ENCODE measurements around the gene CAMSAP2.
"Not testable (repeated sequence)": the region's sequence is repeated elsewhere in the genome, so short reads cannot be mapped to it uniquely, and the experiment has no call there.

The CAMSAP2 gene

GRCh38 chr1:200805719-200806118 is 67.0 kb downstream of the CAMSAP2 start:
- no peak overlapping the region for H3K9ac ChIP-seq (ENCODE audit: low read depth, low read length, poor library complexity, severe bottlenecking)
- no peak for TF ChIP-seq EZH2phosphoT487 (IDR thresholded peaks at IDR 0.05; ENCODE audit: borderline replicate concordance)
- TF ChIP-seq CTCF (conservative IDR thresholded peaks at IDR 0.05; ENCODE audit: low read length): no peak
- H3F3A ChIP-seq (ENCODE audit: low read depth): no peaks in the 10 kb centered on the region
- no peaks in the 10 kb centered on the region for H3K4me1 ChIP-seq (ENCODE audit: insufficient read depth, low read length, poor library complexity, severe bottlenecking)
- no peaks in the 10 kb centered on the region for H4K20me1 ChIP-seq (ENCODE audit: insufficient read depth, low read length, poor library complexity, severe bottlenecking)
- no peak overlapping the region for H3K4me2 ChIP-seq (ENCODE audit: low read depth, low read length, poor library complexity, severe bottlenecking)
- H3K79me2 ChIP-seq (ENCODE audit: insufficient read depth, low read length): no peaks in the 10 kb centered on the region
- no peaks in the 10 kb centered on the region for H3K9me3 ChIP-seq (ENCODE audit: insufficient read depth, low read depth, low read length)
- H2AFZ ChIP-seq (ENCODE audit: low read length): no peak overlapping the region
- H3K9me2 ChIP-seq (replicated peaks; ENCODE audit: low read depth, low read length): no peaks in the 10 kb centered on the region
- H3K36me3 ChIP-seq (ENCODE audit: insufficient read depth, low read length): no peaks in the 10 kb centered on the region
- H3K27me3 ChIP-seq (ENCODE audit: insufficient read depth, low read length, poor library complexity, severe bottlenecking): no peaks in the 10 kb centered on the region
- H3K4me3 ChIP-seq (ENCODE audit: low read length, poor library complexity, severe bottlenecking): no peak overlapping the region

- H4K20me1 ChIP-seq (ENCODE audit: insufficient read depth, low read length, poor library complexity, severe bottlenecking): no peaks in the 10 kb centered on the region
- no peaks in the 10 kb centered on the region for H3K4me1 ChIP-seq (ENCODE audit: insufficient read depth, low read length, poor library complexity, severe bottlenecking)
- no peaks in the 10 kb centered on the region for H3K36me3 ChIP-seq (ENCODE audit: insufficient read depth, low read length)
- no peak for TF ChIP-seq EZH2phosphoT487 (IDR thresholded peaks at IDR 0.05; ENCODE audit: borderline replicate concordance)
- TF ChIP-seq CTCF (conservative IDR thresholded peaks at IDR 0.05; ENCODE audit: low read length): no peak
- H3K4me2 ChIP-seq (ENCODE audit: low read depth, low read length, poor library complexity, severe bottlenecking): no peak overlapping the region
- no peaks in the 10 kb centered on the region for H3K79me2 ChIP-seq (ENCODE audit: insufficient read depth, low read length)
- no peaks in the 10 kb centered on the region for H3K9me2 ChIP-seq (replicated peaks; ENCODE audit: low read depth, low read length)
- no peaks in the 10 kb centered on the region for H3K9me3 ChIP-seq (ENCODE audit: insufficient read depth, low read depth, low read length)
- H3K27me3 ChIP-seq (ENCODE audit: insufficient read depth, low read length, poor library complexity, severe bottlenecking): no peaks in the 10 kb centered on the region
- no peaks in the 10 kb centered on the region for H3F3A ChIP-seq (ENCODE audit: low read depth)
- no peak overlapping the region for H3K9ac ChIP-seq (ENCODE audit: low read depth, low read length, poor library complexity, severe bottlenecking)
- no peak overlapping the region for H2AFZ ChIP-seq (ENCODE audit: low read length)
- H3K4me3 ChIP-seq (ENCODE audit: low read length, poor library complexity, severe bottlenecking): no peak overlapping the region
Observed at GRCh38 chr1:200808846-200809245, 70.2 kb downstream of the CAMSAP2 start.

GRCh38 chr1:200811704-200812103 is 73.0 kb downstream of the CAMSAP2 start:
- no peak overlapping the region for H3K9ac ChIP-seq (ENCODE audit: low read depth, low read length, poor library complexity, severe bottlenecking)
- no peak overlapping the region for H2AFZ ChIP-seq (ENCODE audit: low read length)
- no peaks in the 10 kb centered on the region for H3F3A ChIP-seq (ENCODE audit: low read depth)
- no peaks in the 10 kb centered on the region for H3K36me3 ChIP-seq (ENCODE audit: insufficient read depth, low read length)
- H3K4me1 ChIP-seq (ENCODE audit: insufficient read depth, low read length, poor library complexity, severe bottlenecking): no peaks in the 10 kb centered on the region
- no peaks in the 10 kb centered on the region for H3K27me3 ChIP-seq (ENCODE audit: insufficient read depth, low read length, poor library complexity, severe bottlenecking)
- H3K9me3 ChIP-seq (ENCODE audit: insufficient read depth, low read depth, low read length): no peaks in the 10 kb centered on the region
- H3K79me2 ChIP-seq (ENCODE audit: insufficient read depth, low read length): no peaks in the 10 kb centered on the region
- H4K20me1 ChIP-seq (ENCODE audit: insufficient read depth, low read length, poor library complexity, severe bottlenecking): no peaks in the 10 kb centered on the region
- no peak overlapping the region for H3K4me2 ChIP-seq (ENCODE audit: low read depth, low read length, poor library complexity, severe bottlenecking)
- no peak overlapping the region for H3K4me3 ChIP-seq (ENCODE audit: low read length, poor library complexity, severe bottlenecking)
- H3K9me2 ChIP-seq (replicated peaks; ENCODE audit: low read depth, low read length): no peaks in the 10 kb centered on the region
- TF ChIP-seq EZH2phosphoT487 (IDR thresholded peaks at IDR 0.05; ENCODE audit: borderline replicate concordance) (no peak), CTCF (conservative IDR thresholded peaks at IDR 0.05; ENCODE audit: low read length) (no peak)

GRCh38 chr1:200816624-200817224 is 78.0 kb downstream of the CAMSAP2 start:
- H3K4me2 ChIP-seq (ENCODE audit: low read depth, low read length, poor library complexity, severe bottlenecking); H3K79me2 ChIP-seq (ENCODE audit: insufficient read depth, low read length); H3K9me3 ChIP-seq (ENCODE audit: insufficient read depth, low read depth, low read length); H2AFZ ChIP-seq (ENCODE audit: low read length); H3K36me3 ChIP-seq (ENCODE audit: insufficient read depth, low read length); H3K4me1 ChIP-seq (ENCODE audit: insufficient read depth, low read length, poor library complexity, severe bottlenecking); H3F3A ChIP-seq (ENCODE audit: low read depth); H3K9ac ChIP-seq (ENCODE audit: low read depth, low read length, poor library complexity, severe bottlenecking); H3K4me3 ChIP-seq (ENCODE audit: low read length, poor library complexity, severe bottlenecking); H3K27me3 ChIP-seq (ENCODE audit: insufficient read depth, low read length, poor library complexity, severe bottlenecking); H4K20me1 ChIP-seq (ENCODE audit: insufficient read depth, low read length, poor library complexity, severe bottlenecking); H3K9me2 ChIP-seq (replicated peaks; ENCODE audit: low read depth, low read length): not testable (repeated sequence)

Data from Loucy (cell line).